ENCODE data around the gene TESK2. TPM values are rescaled to one million over a fixed set of nuclear protein-coding genes. Genes with fewer than 3 reads are reported as not detected.

TESK2 gene
- total RNA-seq, 1 experiment from 2014 or later: 5.0 TPM

- no peak for TF ChIP-seq FOSL1 (IDR thresholded peaks at IDR 0.05; ENCODE audit: low read depth)
- no peak for TF ChIP-seq ZNF274 (IDR thresholded peaks at IDR 0.05; ENCODE audit: low read depth, low read length)
- TF ChIP-seq EZH2 (IDR thresholded peaks at IDR 0.05): no peak
- TF ChIP-seq EZH2phosphoT487 (IDR thresholded peaks at IDR 0.05; ENCODE audit: borderline replicate concordance): no peak
- peak; percentile 43; the same call in 1 of the 2 replicates for TF ChIP-seq CBX3 (IDR thresholded peaks at IDR 0.05; ENCODE audit: low read depth)
- TF ChIP-seq ELF1 (IDR thresholded peaks at IDR 0.05; ENCODE audit: borderline replicate concordance, low read depth): no peak; the same call in 1 of the 2 replicates
These were observed 187.2 kb downstream of the TESK2 start (continued) for GRCh38 chr1:45303520-45304310.

GRCh38 chr1:45302505-45303150 is 188.3 kb downstream of the TESK2 start:
- Histone ChIP-seq H2AFZ (ENCODE audit: low read depth, low read length, poor library complexity, severe bottlenecking) (no peak overlapping the region), H3K27me3 (ENCODE audit: insufficient read depth, low read length) (no peaks in the 10 kb centered on the region), H3K79me2 (ENCODE audit: insufficient read depth, low read length) (no peaks in the 10 kb centered on the region), H3K27ac (ENCODE audit: low read depth, low read length) (peak overlapping the region; percentile 76), H3K9me3 (ENCODE audit: control insufficient read depth in 1 of 2, insufficient read depth in 1 of 2, low read depth in 1 of 2, low read length in 2 of 2) (no peaks in the 10 kb centered on the region), H3K4me2 (ENCODE audit: low read length) (peak overlapping the region; percentile 94), H3K9me2 (ENCODE audit: insufficient read depth) (no peaks in the 10 kb centered on the region), H3K4me1 (ENCODE audit: control insufficient read depth in 1 of 2, insufficient read depth in 2 of 2, low read length in 2 of 2) (peaks cover 12 to 41% of the 10 kb centered on the region in 2 experiments), H3K4me3 (replicated peaks in 1 of 2; ENCODE audit: low read depth in 1 of 2, low read length in 2 of 2) (peak overlapping the region; percentile 64 to 70), H3K36me3 (ENCODE audit: control insufficient read depth in 1 of 2, insufficient read depth in 2 of 2, low read length in 2 of 2) (no peaks in the 10 kb centered on the region), H3K9ac (ENCODE audit: low read length) (peak overlapping the region; percentile 81), H4K20me1 (ENCODE audit: insufficient read depth) (no peaks in the 10 kb centered on the region)
- ChIA-PET RAD21 (ENCODE audit: low non-redundant PET in 1 of 2, low total read pairs in 2 of 2, uncharacterized antibody in 2 of 2, unreplicated experiment in 2 of 2) (interaction anchor here (0.9 to 1.8 kb wide), 2 partner anchors 188 to 290 kb away, joined by 3 to 9 read pairs; partner anchors contain the start of genes TESK2 (in 1 of the 2) and UROD (in 1 of the 2)), CTCF (interaction anchor here (1.0 to 7.8 kb wide), 8 partner anchors 190 to 576 kb away, joined by 3 to 214 read pairs (median 6); partner anchors contain the start of genes HECTD3 and UROD), POLR2A (interaction anchor here (0.6 to 2.9 kb wide), 4 partner anchors 37 to 290 kb away, joined by 3 to 35 read pairs (median 8); partner anchors contain the start of genes HECTD3, MUTYH, PRDX1 and TOE1)
- intact Hi-C loops (cut with micrococcal nuclease): loop anchor here (5.0 kb wide), 3 partner anchors 270 to 570 kb away; partner anchors contain the start of gene RNU5D-1
- DNase-seq (ENCODE audit: low read depth, low spot score) (no peak), ATAC-seq (no peak)
- TF ChIP-seq CTCF (IDR thresholded peaks at IDR 0.05 in 2 of 3, conservative IDR thresholded peaks at IDR 0.05 in 1 of 3; ENCODE audit: borderline replicate concordance in 1 of 3, insufficient read depth in 1 of 3, low read depth in 2 of 3, low read length in 2 of 3) (no peak), EZH2 (IDR thresholded peaks at IDR 0.05) (no peak), ATF3 (IDR thresholded peaks at IDR 0.05) (no peak), ZNF274 (IDR thresholded peaks at IDR 0.05; ENCODE audit: low read depth, low read length) (no peak), MAX (IDR thresholded peaks at IDR 0.05) (no peak), FOSL1 (IDR thresholded peaks at IDR 0.05; ENCODE audit: low read depth) (no peak), SRF (IDR thresholded peaks at IDR 0.05; ENCODE audit: low read depth) (no peak), RAD21 (IDR thresholded peaks at IDR 0.05; ENCODE audit: low read depth) (no peak), ZBTB33 (IDR thresholded peaks at IDR 0.05; ENCODE audit: extremely low read depth, insufficient replicate concordance, low read length) (no peak), ZFX (IDR thresholded peaks at IDR 0.05) (no peak), YY1 (IDR thresholded peaks at IDR 0.05; ENCODE audit: extremely low read depth, insufficient replicate concordance, low read depth, low read length) (no peak), ELF1 (IDR thresholded peaks at IDR 0.05; ENCODE audit: borderline replicate concordance, low read depth) (no peak), SIN3A (IDR thresholded peaks at IDR 0.05; ENCODE audit: low read depth) (no peak)
- no TSS peak for BruUV-seq (replicated peaks)
